ENCODE data around the gene MYO1C.

GRCh38 chr17:1533661-1534325, 41.3 kb upstream of the MYO1C start:
- no peak for TF ChIP-seq CTCF (IDR thresholded peaks at IDR 0.05)
- TF ChIP-seq POLR2A (IDR thresholded peaks at IDR 0.05) = no peak

All from Peyer's patch (tissue), 4 donors.